Hepatic stellate cell (primary cell): Measurements from ENCODE around the gene PACS1.

Experiments
- DNase-seq: peaks from one replicate; pipeline ENCODE4 v3.0.0; 2011; ENCODE audit warnings: low spot score

PACS1 gene

GRCh38 chr11:66143264-66143566, 73.1 kb downstream of the PACS1 start:
- no peak for DNase-seq

- DNase-seq = no peak
Observed at GRCh38 chr11:66143996-66144678, 74.1 kb downstream of the PACS1 start.

- DNase-seq = no peak
Observed at GRCh38 chr11:66146074-66146473, 76.0 kb downstream of the PACS1 start.

- no peak for DNase-seq
Observed at GRCh38 chr11:66146940-66147339, 76.9 kb downstream of the PACS1 start.

- DNase-seq = peak; percentile 36
Observed at GRCh38 chr11:66150140-66150539, 80.1 kb downstream of the PACS1 start.

- no peak for DNase-seq
Observed at GRCh38 chr11:66150725-66151124, 80.7 kb downstream of the PACS1 start.

GRCh38 chr11:66151273-66151672, 81.2 kb downstream of the PACS1 start:
- DNase-seq = no peak

- DNase-seq = no peak
Observed at GRCh38 chr11:66154109-66154508, 84.0 kb downstream of the PACS1 start.

- no peak for DNase-seq
Observed at GRCh38 chr11:66155387-66156073, 85.5 kb downstream of the PACS1 start.

GRCh38 chr11:66157182-66157864, 87.3 kb downstream of the PACS1 start:
- no peak for DNase-seq

GRCh38 chr11:66158156-66158555, 88.1 kb downstream of the PACS1 start:
- no peak for DNase-seq

GRCh38 chr11:66159324-66159984, 89.4 kb downstream of the PACS1 start:
- no peak for DNase-seq

GRCh38 chr11:66160709-66161108, 90.6 kb downstream of the PACS1 start:
- no peak for DNase-seq

- no peak for DNase-seq
Observed at GRCh38 chr11:66168289-66168688, 98.2 kb downstream of the PACS1 start.

- DNase-seq = no peak
Observed at GRCh38 chr11:66172146-66172545, 102.1 kb downstream of the PACS1 start.

GRCh38 chr11:66176650-66177049, 106.6 kb downstream of the PACS1 start:
- DNase-seq = no peak

- no peak for DNase-seq
Observed at GRCh38 chr11:66178183-66178582, 108.1 kb downstream of the PACS1 start.

- no peak for DNase-seq
Observed at GRCh38 chr11:66178871-66179270, 108.8 kb downstream of the PACS1 start.

GRCh38 chr11:66181632-66182315, 111.7 kb downstream of the PACS1 start:
- DNase-seq = no peak

GRCh38 chr11:66183494-66184048, 113.5 kb downstream of the PACS1 start:
- no peak for DNase-seq

- no peak for DNase-seq
Observed at GRCh38 chr11:66184728-66185127, 114.7 kb downstream of the PACS1 start.

GRCh38 chr11:66186470-66186869, 116.4 kb downstream of the PACS1 start:
- DNase-seq = no peak
